Measurements from ENCODE around the gene PLEKHM3. TPM values are rescaled to one million over a fixed set of nuclear protein-coding genes. Genes with fewer than 3 reads are reported as not detected.

PLEKHM3 gene
- polyA plus RNA-seq, 1 donor (not counting 4 experiments of a cell fraction or from before 2014, with no cell fraction given), result 2.9 TPM

GRCh38 chr2:207791579-207792243 lies 233.6 kb downstream of the PLEKHM3 start:
- TF ChIP-seq EZH2 (IDR thresholded peaks at IDR 0.05; ENCODE audit: low read length) (no peak), CTCF (optimal IDR thresholded peaks at IDR 0.05 in 1 of 3, IDR thresholded peaks at IDR 0.05 in 1 of 3, conservative IDR thresholded peaks at IDR 0.05 in 1 of 3; ENCODE audit: extremely low read depth in 1 of 3, insufficient read depth in 2 of 3, low read length in 3 of 3) (no peak)
- H3K79me2 ChIP-seq (ENCODE audit: control insufficient read depth, insufficient read depth, low read length), result no peaks in the 10 kb centered on the region
- no peaks in the 10 kb centered on the region for H3K9me3 ChIP-seq (ENCODE audit: control insufficient read depth, low read depth, low read length)
- H3K9ac ChIP-seq (ENCODE audit: control insufficient read depth, extremely low read depth, insufficient read depth, low read length), result no peak overlapping the region
- H3K9me1 ChIP-seq (ENCODE audit: control insufficient read depth, extremely low read depth, insufficient read depth, low read length), result no peaks in the 10 kb centered on the region
- H3K4me2 ChIP-seq (ENCODE audit: control insufficient read depth, extremely low read depth, insufficient read depth, low read depth, low read length), result peak overlapping the region; percentile 66
- H4K20me1 ChIP-seq (ENCODE audit: control insufficient read depth, extremely low read depth, insufficient read depth, low read length), result no peaks in the 10 kb centered on the region
- no peaks in the 10 kb centered on the region for H3K27me3 ChIP-seq (ENCODE audit: control insufficient read depth, extremely low read depth, insufficient read depth, low read length)
- peaks cover 24% of the 10 kb centered on the region for H3K4me1 ChIP-seq (ENCODE audit: control insufficient read depth, extremely low read depth, insufficient read depth, low read length)
- dilution Hi-C loops (cut with MboI; ENCODE audit: extremely low pct_ligation_motif_present, low sequenced_read_pairs), result no loop called here
- FAIRE-seq (peak; percentile 77), DNase-seq (ENCODE audit: low read depth, low spot score) (no peak)
- peak overlapping the region; percentile 47 for H3K27ac ChIP-seq (ENCODE audit: control insufficient read depth, insufficient read depth, low read length)
- peak overlapping the region; percentile 69 for H2AFZ ChIP-seq (ENCODE audit: control insufficient read depth, low read length)
- H3K36me3 ChIP-seq (ENCODE audit: control insufficient read depth in 2 of 2, extremely low read depth in 1 of 2, insufficient read depth in 2 of 2, low read length in 2 of 2), result no peaks in the 10 kb centered on the region
- peak overlapping the region in 1 of 3 experiments; percentile 32 for H3K4me3 ChIP-seq (ENCODE audit: control insufficient read depth in 2 of 3, extremely low read depth in 1 of 3, insufficient read depth in 2 of 3, low read depth in 1 of 3, low read length in 3 of 3)

- H3K4me3 ChIP-seq (ENCODE audit: control insufficient read depth in 2 of 3, extremely low read depth in 1 of 3, insufficient read depth in 2 of 3, low read depth in 1 of 3, low read length in 3 of 3), result peak overlapping the region in 1 of 3 experiments; percentile 7
- DNase-seq (ENCODE audit: low read depth, low spot score), result no peak
- no peaks in the 10 kb centered on the region for H3K27me3 ChIP-seq (ENCODE audit: control insufficient read depth, extremely low read depth, insufficient read depth, low read length)
- no peaks in the 10 kb centered on the region for H3K36me3 ChIP-seq (ENCODE audit: control insufficient read depth in 2 of 2, extremely low read depth in 1 of 2, insufficient read depth in 2 of 2, low read length in 2 of 2)
- dilution Hi-C loops (cut with MboI; ENCODE audit: extremely low pct_ligation_motif_present, low sequenced_read_pairs), result no loop called here
- H3K4me1 ChIP-seq (ENCODE audit: control insufficient read depth, extremely low read depth, insufficient read depth, low read length), result peaks cover 24% of the 10 kb centered on the region
- FAIRE-seq, result peak; percentile 64
- no peaks in the 10 kb centered on the region for H3K9me3 ChIP-seq (ENCODE audit: control insufficient read depth, low read depth, low read length)
- H2AFZ ChIP-seq (ENCODE audit: control insufficient read depth, low read length), result peak overlapping the region; percentile 90
- TF ChIP-seq EZH2 (IDR thresholded peaks at IDR 0.05; ENCODE audit: low read length), result no peak
- no peak for TF ChIP-seq CTCF (optimal IDR thresholded peaks at IDR 0.05 in 1 of 3, IDR thresholded peaks at IDR 0.05 in 1 of 3, conservative IDR thresholded peaks at IDR 0.05 in 1 of 3; ENCODE audit: extremely low read depth in 1 of 3, insufficient read depth in 2 of 3, low read length in 3 of 3)
- no peaks in the 10 kb centered on the region for H3K9me1 ChIP-seq (ENCODE audit: control insufficient read depth, extremely low read depth, insufficient read depth, low read length)
- H3K9ac ChIP-seq (ENCODE audit: control insufficient read depth, extremely low read depth, insufficient read depth, low read length), result no peak overlapping the region
- H4K20me1 ChIP-seq (ENCODE audit: control insufficient read depth, extremely low read depth, insufficient read depth, low read length), result no peaks in the 10 kb centered on the region
- no peak overlapping the region for H3K27ac ChIP-seq (ENCODE audit: control insufficient read depth, insufficient read depth, low read length)
- peak overlapping the region; percentile 62 for H3K4me2 ChIP-seq (ENCODE audit: control insufficient read depth, extremely low read depth, insufficient read depth, low read depth, low read length)
- no peaks in the 10 kb centered on the region for H3K79me2 ChIP-seq (ENCODE audit: control insufficient read depth, insufficient read depth, low read length)
Observed at GRCh38 chr2:207790898-207791297, 234.4 kb downstream of the PLEKHM3 start.

Measured in keratinocyte (primary cell).